ENCODE results near the gene TET2. TPM values are rescaled to one million over a fixed set of nuclear protein-coding genes. Genes with fewer than 3 reads are reported as not detected.

The TET2 gene
- total RNA-seq, 6 experiments from 2014 or later = 5.8 to 8.8 (median 7.0) TPM

DNA sequence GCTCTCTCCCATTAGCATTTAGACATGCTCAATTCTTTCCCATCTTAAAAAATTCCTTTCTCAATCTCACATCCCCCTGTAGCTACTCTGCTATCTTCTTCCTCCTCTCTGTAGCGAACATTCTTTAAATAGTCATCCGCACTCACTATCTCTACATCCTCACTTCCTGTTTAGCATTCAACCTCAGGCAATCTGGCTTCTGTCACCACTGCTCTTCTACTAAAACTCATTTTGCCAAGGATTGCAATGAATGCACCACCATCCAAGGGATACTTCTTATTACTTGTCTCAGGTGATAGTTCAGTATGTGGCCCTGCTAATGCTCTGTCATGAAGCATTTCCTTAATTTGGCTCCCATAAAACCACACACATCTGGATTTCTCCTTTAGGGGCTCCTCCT, 10.9 kb upstream of the TET2 start:
- Histone ChIP-seq H3K9me3 (no peaks in the 10 kb centered on the region), H3K36me3 (no peaks in the 10 kb centered on the region), H3K4me3 (no peak overlapping the region), H3K27ac (no peak overlapping the region), H3K27me3 (no peaks in the 10 kb centered on the region), H3K4me1 (no peaks in the 10 kb centered on the region)
- TF ChIP-seq, protein P1, sequence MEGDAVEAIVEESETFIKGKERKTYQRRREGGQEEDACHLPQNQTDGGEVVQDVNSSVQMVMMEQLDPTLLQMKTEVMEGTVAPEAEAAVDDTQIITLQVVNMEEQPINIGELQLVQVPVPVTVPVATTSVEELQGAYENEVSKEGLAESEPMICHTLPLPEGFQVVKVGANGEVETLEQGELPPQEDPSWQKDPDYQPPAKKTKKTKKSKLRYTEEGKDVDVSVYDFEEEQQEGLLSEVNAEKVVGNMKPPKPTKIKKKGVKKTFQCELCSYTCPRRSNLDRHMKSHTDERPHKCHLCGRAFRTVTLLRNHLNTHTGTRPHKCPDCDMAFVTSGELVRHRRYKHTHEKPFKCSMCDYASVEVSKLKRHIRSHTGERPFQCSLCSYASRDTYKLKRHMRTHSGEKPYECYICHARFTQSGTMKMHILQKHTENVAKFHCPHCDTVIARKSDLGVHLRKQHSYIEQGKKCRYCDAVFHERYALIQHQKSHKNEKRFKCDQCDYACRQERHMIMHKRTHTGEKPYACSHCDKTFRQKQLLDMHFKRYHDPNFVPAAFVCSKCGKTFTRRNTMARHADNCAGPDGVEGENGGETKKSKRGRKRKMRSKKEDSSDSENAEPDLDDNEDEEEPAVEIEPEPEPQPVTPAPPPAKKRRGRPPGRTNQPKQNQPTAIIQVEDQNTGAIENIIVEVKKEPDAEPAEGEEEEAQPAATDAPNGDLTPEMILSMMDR (IDR thresholded peaks at IDR 0.05) = no peak
- TF ChIP-seq POLR2A (IDR thresholded peaks at IDR 0.05) = no peak
- ATAC-seq (no peak), DNase-seq (no peak)
- intact Hi-C loops (cut with DNase I) = no loop called here
- 56% methylated on average over 2 of the region's 2 CpGs for WGBS (ENCODE audit: insufficient coverage, low coverage, low lambda C conversion rate, missing lambda C conversion rate)

DNA sequence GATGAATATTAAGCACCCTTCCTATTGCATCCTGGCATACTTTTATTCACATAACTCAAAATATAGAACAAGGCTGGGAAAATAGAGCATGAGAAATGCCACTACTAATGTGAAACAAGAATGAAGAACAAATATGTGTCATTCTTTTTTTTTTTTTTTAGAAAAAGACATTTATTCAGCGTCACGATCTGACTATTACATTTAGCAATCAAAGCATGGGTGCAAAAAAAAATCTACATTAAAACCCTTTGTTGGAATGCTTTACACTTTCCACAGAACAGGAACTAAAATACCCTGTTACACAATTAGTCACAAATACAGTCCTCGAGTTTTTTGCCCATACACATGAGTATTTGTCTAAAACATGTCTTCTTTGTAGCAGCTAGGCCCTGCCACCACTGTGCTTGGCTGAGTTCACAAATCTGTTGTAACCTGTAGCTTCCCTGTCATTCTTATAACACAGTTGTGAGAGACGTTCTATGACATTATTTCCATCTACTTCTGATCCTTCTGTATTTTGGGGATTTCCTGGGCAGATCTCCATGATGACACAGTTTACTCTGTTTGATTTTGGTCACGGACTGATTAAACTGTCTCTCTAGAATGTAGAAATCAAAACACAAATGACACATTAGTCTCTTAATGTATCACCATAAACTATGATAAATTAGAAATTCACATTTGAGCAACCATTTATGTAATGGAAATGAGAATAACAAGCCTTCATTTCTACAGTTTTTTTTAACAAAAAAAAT, 9.4 kb upstream of the TET2 start:
- H3K36me3 ChIP-seq = no peaks in the 10 kb centered on the region
- no peak overlapping the region for H3K27ac ChIP-seq
- no peak for TF ChIP-seq POLR2A (IDR thresholded peaks at IDR 0.05)
- TF ChIP-seq, protein P1 (IDR thresholded peaks at IDR 0.05) = no peak
- ATAC-seq (peak in 1 of 4 donors; percentile 66), DNase-seq (no peak)
- H3K4me3 ChIP-seq = no peak overlapping the region
- no peaks in the 10 kb centered on the region for H3K27me3 ChIP-seq
- intact Hi-C loops (cut with DNase I) = no loop called here
- no peaks in the 10 kb centered on the region for H3K9me3 ChIP-seq
- WGBS (ENCODE audit: insufficient coverage, low coverage, low lambda C conversion rate, missing lambda C conversion rate) = 49% methylated on average over 5 of the region's 5 CpGs
- peaks cover 0 to 4% (median 0%) of the 10 kb centered on the region in 4 donors for H3K4me1 ChIP-seq

DNA sequence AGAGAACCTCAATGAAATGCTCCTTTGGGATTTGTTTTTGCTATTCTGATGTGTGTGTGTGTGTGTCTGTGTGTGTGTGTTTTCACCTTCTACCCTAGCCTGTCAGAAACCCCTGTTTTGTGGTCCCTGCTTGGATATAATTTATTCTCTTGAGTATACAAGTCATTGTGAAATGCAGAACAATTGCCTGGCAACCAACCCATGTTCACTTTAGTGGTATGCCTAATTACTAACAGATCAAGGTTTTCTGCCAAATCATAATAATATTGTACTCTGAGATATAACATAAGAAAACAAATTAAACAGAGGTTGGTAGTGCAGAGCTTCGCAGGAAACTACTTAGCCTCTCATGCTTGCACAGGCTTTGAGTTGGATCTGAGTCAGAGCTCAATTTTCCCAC, 7.0 kb upstream of the TET2 start:
- intact Hi-C loops (cut with DNase I) = no loop called here

DNA sequence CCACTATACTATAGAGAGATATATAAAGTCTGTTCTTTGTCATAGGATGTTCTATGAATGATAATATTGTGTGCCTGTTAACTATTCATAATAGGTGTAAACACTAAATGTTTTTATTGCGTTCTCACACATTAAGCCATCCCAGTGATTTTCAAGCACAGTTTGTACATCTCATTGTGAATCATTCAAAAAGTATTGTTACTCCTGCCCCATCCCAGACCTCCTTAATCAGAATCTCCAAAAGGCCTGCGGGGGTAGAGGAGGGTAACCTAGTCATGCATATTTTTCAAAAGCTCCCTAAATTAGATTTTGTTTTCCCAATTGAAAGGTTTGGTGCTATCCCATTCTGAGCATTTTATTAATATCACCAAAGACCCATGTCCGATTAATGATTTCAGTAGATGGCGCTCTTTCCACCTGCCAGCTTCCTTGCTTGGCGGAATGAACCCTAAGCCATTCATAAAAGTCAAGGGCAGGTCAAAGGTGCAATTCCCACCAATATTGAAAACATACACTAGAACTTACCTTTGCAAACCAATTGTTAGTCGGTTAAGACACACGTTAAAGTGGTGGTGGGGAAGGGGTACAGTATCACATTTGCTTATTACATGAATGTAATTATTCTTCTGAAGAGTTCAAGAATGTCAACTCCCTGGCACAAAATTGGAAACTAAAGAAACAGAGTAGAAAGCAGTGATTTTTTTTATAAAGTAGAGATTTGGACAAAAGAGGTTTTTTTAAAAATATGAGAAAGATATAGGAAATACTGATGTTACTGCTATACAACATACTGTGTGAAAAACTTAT, 5.8 kb upstream of the TET2 start:
- ATAC-seq (peak; percentile 82 to 93 (median 87)), DNase-seq (no peak)
- intact Hi-C loops (cut with DNase I) = no loop called here

More for the DNA sequence above, 7.0 kb upstream of the TET2 start:
- Histone ChIP-seq H3K36me3 (no peaks in the 10 kb centered on the region), H3K4me3 (no peak overlapping the region), H3K9me3 (no peaks in the 10 kb centered on the region), H3K27me3 (no peaks in the 10 kb centered on the region), H3K27ac (no peak overlapping the region), H3K4me1 (peaks cover 0 to 4% (median 0%) of the 10 kb centered on the region in 4 donors)
- DNase-seq = no peak
- no peak for TF ChIP-seq POLR2A (IDR thresholded peaks at IDR 0.05)
- WGBS (ENCODE audit: insufficient coverage, low coverage, low lambda C conversion rate, missing lambda C conversion rate) = 93% methylated on average over 1 of the region's 1 CpG
- ATAC-seq = no peak

More for the DNA sequence above, 5.8 kb upstream of the TET2 start:
- H3K4me1 ChIP-seq = peaks cover 0 to 4% (median 0%) of the 10 kb centered on the region in 4 donors
- H3K9me3 ChIP-seq = no peaks in the 10 kb centered on the region
- no peak overlapping the region for H3K4me3 ChIP-seq
- H3K27me3 ChIP-seq = no peaks in the 10 kb centered on the region
- TF ChIP-seq, protein P1 (IDR thresholded peaks at IDR 0.05) = peak; percentile 67 to 74 (median 72)
- no peak for TF ChIP-seq POLR2A (IDR thresholded peaks at IDR 0.05)
- 18% methylated on average over 7 of the region's 7 CpGs for WGBS (ENCODE audit: insufficient coverage, low coverage, low lambda C conversion rate, missing lambda C conversion rate)
- no peaks in the 10 kb centered on the region for H3K36me3 ChIP-seq
- no peak overlapping the region for H3K27ac ChIP-seq

Measured in right lobe of liver (tissue), 6 donors.